Stimulated activated CD8-positive, alpha-beta memory T cell treated with anti-CD3 and anti-CD28 coated beads, Interleukin-7, amount 100 ng/mL, for 1 hour (primary cell): Measurements from ENCODE around the gene PLPPR4.
"Not testable (repeated sequence)": the region's sequence is repeated elsewhere in the genome, so short reads cannot be mapped to it uniquely, and the experiment has no call there.

Experiments used
- DNase-seq, 2 donors: peaks; one replicate each; pipeline ENCODE4 v3.0.0-alpha.2; 2020; ENCODE audit warnings: low read depth in 2 of 2

PLPPR4 gene

GRCh38 chr1:99264201-99265021 is at the start of gene PLPPR4:
TSS of gene PLPPR4 (plus strand) at chr1:99264492. CDS start at chr1:99264594, 102 bp downstream.
- DNase-seq = no peak

GRCh38 chr1:99216956-99217355 is 47.3 kb upstream of the PLPPR4 start:
- no peak for DNase-seq

GRCh38 chr1:99217599-99217998 is 46.7 kb upstream of the PLPPR4 start:
- no peak for DNase-seq

- DNase-seq = no peak
Measured at GRCh38 chr1:99218572-99218971, 45.7 kb upstream of the PLPPR4 start.

GRCh38 chr1:99218999-99219398 is 45.3 kb upstream of the PLPPR4 start:
- DNase-seq = no peak

GRCh38 chr1:99227056-99227897 is 37.0 kb upstream of the PLPPR4 start:
- no peak for DNase-seq

GRCh38 chr1:99228153-99228552 is 36.1 kb upstream of the PLPPR4 start:
- DNase-seq = no peak

- no peak for DNase-seq
Measured at GRCh38 chr1:99229122-99229521, 35.2 kb upstream of the PLPPR4 start.

GRCh38 chr1:99230695-99231094 is 33.6 kb upstream of the PLPPR4 start:
- DNase-seq = no peak

GRCh38 chr1:99232172-99232571 is 32.1 kb upstream of the PLPPR4 start:
- DNase-seq = no peak

GRCh38 chr1:99233446-99233845 is 30.8 kb upstream of the PLPPR4 start:
- DNase-seq = no peak

- no peak for DNase-seq
Measured at GRCh38 chr1:99236756-99237155, 27.5 kb upstream of the PLPPR4 start.

GRCh38 chr1:99239690-99240089 is 24.6 kb upstream of the PLPPR4 start:
- no peak for DNase-seq

GRCh38 chr1:99240621-99241020 is 23.7 kb upstream of the PLPPR4 start:
- no peak for DNase-seq

- DNase-seq = no peak
Measured at GRCh38 chr1:99246152-99246551, 18.1 kb upstream of the PLPPR4 start.

GRCh38 chr1:99247199-99247598 is 17.1 kb upstream of the PLPPR4 start:
- no peak for DNase-seq

GRCh38 chr1:99250728-99251127 is 13.6 kb upstream of the PLPPR4 start:
- no peak for DNase-seq

- DNase-seq = no peak
Measured at GRCh38 chr1:99251308-99251707, 13.0 kb upstream of the PLPPR4 start.

- DNase-seq = no peak
Measured at GRCh38 chr1:99252630-99253029, 11.7 kb upstream of the PLPPR4 start.

GRCh38 chr1:99260402-99260801 is 3.9 kb upstream of the PLPPR4 start:
- not testable (repeated sequence) for DNase-seq

- no peak for DNase-seq
Measured at GRCh38 chr1:99265124-99265523, 832 bp downstream of the PLPPR4 start.

GRCh38 chr1:99266726-99267125 is 2.4 kb downstream of the PLPPR4 start:
- DNase-seq = no peak

- DNase-seq = no peak
Measured at GRCh38 chr1:99268021-99268420, 3.7 kb downstream of the PLPPR4 start.
